Prostate gland (tissue), 2 donors: Measurements from ENCODE around the gene DDX51. TPM values are rescaled to one million over a fixed set of nuclear protein-coding genes. Genes with fewer than 3 reads are reported as not detected.

Experiments
- DNase-seq: peaks from one replicate; pipeline ENCODE4 v3.0.0-alpha.2; 2019; ENCODE audit warnings: low spot score
- H3K27ac ChIP-seq, 2 donors: fragments of 200-600 bp; sonication (generic); 2 replicates each; pipeline ENCODE4 v1.5.1; 2017 to 2019
- H3K27me3 ChIP-seq: fragments of 200-600 bp; sonication (generic); replicated peaks from 2 replicates; pipeline ENCODE4 v1.5.1; 2019; ENCODE audit not compliant: insufficient read depth
- H3K36me3 ChIP-seq, 2 donors: fragments of 200-600 bp; sonication (generic); 1 replicate in 1 of 2; 2 replicates in 1 of 2; pipeline versions ENCODE4 v1.5.1 to v1.8.1; 2017 to 2019
- H3K4me1 ChIP-seq: fragments of 200-600 bp; sonication (generic); replicated peaks from 2 replicates; pipeline ENCODE4 v1.5.1; 2019
- H3K4me3 ChIP-seq, 2 donors: fragments of 200-600 bp; sonication (generic); 2 replicates each; pipeline ENCODE4 v1.5.1; 2017 to 2019
- H3K9me3 ChIP-seq: fragments of 200-600 bp; sonication (generic); 2 replicates; pipeline ENCODE4 v1.5.1; 2017
- POLR2A ChIP-seq: fragments of 450-650 bp; IDR thresholded peaks from one replicate; pipeline ENCODE4 v1.6.1; 2016; ENCODE audit warnings: antibody characterized with exemption, mild to moderate bottlenecking
- POLR2AphosphoS5 ChIP-seq: sonication (generic); formaldehyde crosslinking; IDR thresholded peaks from one replicate; pipeline ENCODE4 v1.6.1; 2017; ENCODE audit warnings: antibody characterized with exemption
- WGBS: methylation state at CpG from one replicate; pipeline ENCODE4 v1.1.5; 2018; 5-methylcytosine and 5-hydroxymethylcytosine counted together
- intact Hi-C: fragments of 100-400 bp; cut with DNase I; formaldehyde crosslinking; loops from one replicate; pipeline ENCODE4 v1.14.2; 2022
- total RNA-seq, 2 donors: library from RNA; depleted of rRNA; stranded (reverse); fragments of >200 nt; gene quantifications; one replicate each; pipeline ENCODE4 v1.1.0, GENCODE V29; 2016
- TF ChIP-seq, protein P1 (sequence below), 4 experiments: fragments of 200-600 bp in 2 of 4; fragments of 450-650 bp in 2 of 4; sonication (generic) in 2 of 4; IDR thresholded peaks; 1 replicate in 3 of 4; 2 replicates in 1 of 4; pipeline ENCODE4 v1.5.1; 2016 to 2019; ENCODE audit warnings: antibody characterized with exemption in 4 of 4, mild to moderate bottlenecking in 2 of 4, moderate library complexity in 2 of 4

Gene DDX51
- total RNA-seq, 2 donors from 2014 or later = 12.7 to 29.0 TPM

DNA sequence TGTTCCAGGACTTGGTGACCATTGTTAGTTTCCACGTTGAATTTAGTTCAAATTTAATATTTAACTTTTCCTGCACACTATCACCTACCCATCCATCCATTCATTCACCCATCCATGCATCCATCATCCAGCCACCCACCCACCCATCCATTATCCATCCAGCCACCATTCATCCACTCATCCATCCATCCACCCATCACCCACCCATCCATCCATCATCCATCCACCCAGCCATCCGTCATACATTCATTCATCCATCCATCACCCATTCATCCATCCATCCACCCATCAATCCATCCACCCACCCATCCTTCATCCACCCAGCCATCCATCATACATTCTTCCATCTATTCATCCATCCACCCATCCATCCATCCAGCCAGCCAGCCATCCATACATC lies 22.0 kb upstream of the DDX51 start:
- H3K36me3 ChIP-seq = no peaks in the 10 kb centered on the region

DNA sequence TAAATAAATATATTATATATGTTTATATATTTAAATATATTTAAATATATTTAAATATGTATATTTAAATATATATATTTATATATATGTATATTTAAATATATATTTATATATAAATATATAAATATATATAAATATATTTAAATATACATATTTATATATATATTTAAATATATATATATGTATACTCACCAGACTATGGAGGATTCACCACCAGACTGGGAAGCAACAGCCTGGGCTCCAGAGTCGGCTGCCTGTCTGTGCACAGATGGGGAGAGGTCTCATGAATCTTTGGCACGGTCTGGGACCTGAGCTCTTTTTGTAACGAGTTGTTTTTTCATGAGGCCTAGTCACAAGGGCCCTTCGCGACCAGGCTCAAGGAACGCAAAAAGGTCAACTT lies 21.5 kb upstream of the DDX51 start:
- Histone ChIP-seq H3K4me1 (peaks cover 2% of the 10 kb centered on the region), H3K36me3 (no peaks in the 10 kb centered on the region), H3K9me3 (no peaks in the 10 kb centered on the region), H3K27ac (no peak overlapping the region), H3K27me3 (peaks cover 4% of the 10 kb centered on the region), H3K4me3 (no peak overlapping the region)
- 92% methylated on average over 6 of the region's 6 CpGs for WGBS
- DNase-seq = no peak
- intact Hi-C loops = no loop called here
- TF ChIP-seq POLR2A (no peak), POLR2AphosphoS5 (no peak)

More for the DNA sequence above, 22.0 kb upstream of the DDX51 start:
- no peak for TF ChIP-seq POLR2AphosphoS5
- Histone ChIP-seq H3K9me3 (no peaks in the 10 kb centered on the region), H3K4me3 (no peak overlapping the region), H3K27me3 (peaks cover 4% of the 10 kb centered on the region), H3K4me1 (peaks cover 6% of the 10 kb centered on the region), H3K27ac (no peak overlapping the region)
- intact Hi-C loops = no loop called here
- 96% methylated on average over 2 of the region's 2 CpGs for WGBS
- no peak for DNase-seq

DNA sequence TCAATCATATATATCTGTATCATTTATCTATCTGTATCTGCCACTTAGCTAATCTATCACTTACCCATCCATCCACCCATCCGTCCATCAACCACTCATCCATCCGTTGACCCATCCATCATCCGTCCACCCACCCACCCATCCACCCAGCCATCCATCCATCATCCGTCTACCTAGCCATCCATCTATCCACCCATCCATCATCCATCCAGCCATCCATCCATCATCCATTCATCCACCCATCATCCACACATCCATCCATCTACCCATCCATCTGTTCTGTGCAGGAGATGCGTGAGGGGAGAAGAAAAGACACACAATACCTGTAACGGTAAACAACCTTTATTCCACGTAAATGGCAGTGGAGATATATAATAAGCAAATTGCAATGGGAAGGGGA lies 20.3 kb upstream of the DDX51 start:
- 87% methylated on average over 7 of the region's 7 CpGs for WGBS
- intact Hi-C loops = no loop called here
- no peak overlapping the region for H3K4me3 ChIP-seq
- DNase-seq = no peak
- TF ChIP-seq POLR2AphosphoS5 (no peak), POLR2A (no peak)
- TF ChIP-seq, protein P1, sequence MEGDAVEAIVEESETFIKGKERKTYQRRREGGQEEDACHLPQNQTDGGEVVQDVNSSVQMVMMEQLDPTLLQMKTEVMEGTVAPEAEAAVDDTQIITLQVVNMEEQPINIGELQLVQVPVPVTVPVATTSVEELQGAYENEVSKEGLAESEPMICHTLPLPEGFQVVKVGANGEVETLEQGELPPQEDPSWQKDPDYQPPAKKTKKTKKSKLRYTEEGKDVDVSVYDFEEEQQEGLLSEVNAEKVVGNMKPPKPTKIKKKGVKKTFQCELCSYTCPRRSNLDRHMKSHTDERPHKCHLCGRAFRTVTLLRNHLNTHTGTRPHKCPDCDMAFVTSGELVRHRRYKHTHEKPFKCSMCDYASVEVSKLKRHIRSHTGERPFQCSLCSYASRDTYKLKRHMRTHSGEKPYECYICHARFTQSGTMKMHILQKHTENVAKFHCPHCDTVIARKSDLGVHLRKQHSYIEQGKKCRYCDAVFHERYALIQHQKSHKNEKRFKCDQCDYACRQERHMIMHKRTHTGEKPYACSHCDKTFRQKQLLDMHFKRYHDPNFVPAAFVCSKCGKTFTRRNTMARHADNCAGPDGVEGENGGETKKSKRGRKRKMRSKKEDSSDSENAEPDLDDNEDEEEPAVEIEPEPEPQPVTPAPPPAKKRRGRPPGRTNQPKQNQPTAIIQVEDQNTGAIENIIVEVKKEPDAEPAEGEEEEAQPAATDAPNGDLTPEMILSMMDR (IDR thresholded peaks at IDR 0.05) = no peak
- H3K27me3 ChIP-seq = peaks cover 4% of the 10 kb centered on the region
- H3K36me3 ChIP-seq = no peaks in the 10 kb centered on the region
- no peaks in the 10 kb centered on the region for H3K4me1 ChIP-seq
- H3K9me3 ChIP-seq = no peaks in the 10 kb centered on the region
- no peak overlapping the region for H3K27ac ChIP-seq

DNA sequence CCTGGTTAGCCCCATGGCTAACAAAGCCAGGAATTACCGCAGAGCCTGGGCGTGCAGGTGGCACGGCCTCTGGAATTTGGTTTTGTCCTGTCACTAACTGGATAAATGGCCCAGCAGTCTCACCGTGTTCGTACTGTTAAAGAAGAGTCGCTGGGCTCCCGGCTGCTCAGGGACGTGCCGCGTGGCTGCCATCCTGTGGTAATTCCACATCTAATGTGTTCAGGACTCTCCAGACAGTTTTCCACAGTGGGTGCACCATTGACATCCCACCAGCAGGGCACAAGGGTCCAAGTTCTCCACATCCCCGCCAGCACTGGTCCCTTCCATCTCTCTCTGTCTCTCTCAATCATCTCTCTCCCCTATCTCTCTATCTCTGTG lies 19.8 kb upstream of the DDX51 start:
- H3K9me3 ChIP-seq = no peaks in the 10 kb centered on the region
- TF ChIP-seq, protein P1 (IDR thresholded peaks at IDR 0.05) = no peak
- TF ChIP-seq POLR2A (no peak), POLR2AphosphoS5 (no peak)
- 48% methylated on average over 11 of the region's 11 CpGs for WGBS
- H3K4me1 ChIP-seq = no peaks in the 10 kb centered on the region
- intact Hi-C loops = no loop called here
- no peaks in the 10 kb centered on the region for H3K36me3 ChIP-seq
- no peak overlapping the region for H3K4me3 ChIP-seq
- H3K27me3 ChIP-seq = peaks cover 4% of the 10 kb centered on the region
- no peak for DNase-seq
- no peak overlapping the region for H3K27ac ChIP-seq

DNA sequence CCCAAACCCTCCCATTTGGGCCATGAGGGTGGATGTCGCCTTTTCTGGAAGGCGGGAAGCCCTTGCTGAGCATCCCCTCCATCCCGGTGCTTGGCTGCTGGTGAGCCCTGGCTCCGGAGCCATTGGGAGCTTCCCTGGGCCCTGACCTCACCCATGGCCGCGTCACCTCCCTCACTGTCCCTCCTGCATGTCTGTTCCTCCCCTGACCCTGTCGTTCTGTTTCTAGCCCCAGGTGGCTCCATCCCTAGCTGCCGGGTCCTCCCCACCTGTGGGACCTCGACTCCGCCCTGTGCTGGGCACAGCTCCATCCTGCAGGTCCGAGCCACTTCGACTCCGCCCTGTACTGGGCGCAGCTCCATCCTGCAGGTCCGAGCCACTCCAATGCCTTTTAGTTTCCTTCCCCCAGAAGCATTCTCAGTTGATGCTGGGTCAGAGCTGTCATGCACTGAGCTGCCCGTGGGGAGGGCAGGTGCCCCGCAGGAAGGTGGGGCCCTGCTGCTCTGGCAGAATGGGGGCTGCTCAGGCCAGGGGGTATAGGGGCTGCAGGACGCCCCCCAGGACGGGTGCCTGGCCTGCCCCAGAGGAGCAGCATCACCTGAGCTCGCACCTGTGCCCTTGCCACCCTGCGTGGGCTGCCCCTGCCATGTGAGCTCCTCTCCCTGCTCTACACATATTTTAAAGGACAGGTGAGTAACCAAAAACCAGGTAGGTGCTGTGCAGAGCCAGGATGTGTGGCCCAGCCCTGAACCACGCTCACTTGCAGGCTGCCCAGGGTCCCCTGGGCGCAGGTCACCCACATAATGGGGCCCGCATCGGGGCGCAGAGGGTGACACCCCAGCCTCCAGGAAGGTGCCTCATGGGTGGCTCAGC lies 19.2 kb upstream of the DDX51 start:
- no peak overlapping the region for H3K4me3 ChIP-seq
- H3K9me3 ChIP-seq = no peaks in the 10 kb centered on the region
- DNase-seq = no peak
- TF ChIP-seq POLR2AphosphoS5 (no peak), POLR2A (no peak)
- TF ChIP-seq, protein P1 (IDR thresholded peaks at IDR 0.05) = no peak
- H3K27ac ChIP-seq = no peak overlapping the region
- WGBS = 40% methylated on average over 25 of the region's 26 CpGs
- H3K27me3 ChIP-seq = peaks cover 4% of the 10 kb centered on the region
- no peaks in the 10 kb centered on the region for H3K36me3 ChIP-seq
- intact Hi-C loops = no loop called here
- H3K4me1 ChIP-seq = no peaks in the 10 kb centered on the region
